IMR-90 (cell line): Measurements from ENCODE around the gene TRPM3. TPM values are rescaled to one million over a fixed set of nuclear protein-coding genes. Genes with fewer than 3 reads are reported as not detected.

Experiments
- ATAC-seq: fragments of 200-7000 bp; cut with Tn5 transposase; 2 replicates; pipeline ENCODE4 v1.9.1; 2020; ENCODE audit warnings: low read depth, mild to moderate bottlenecking, moderate library complexity
- BruUV-seq: library from RNA; stranded (reverse); fragments of 400-500 nt; replicated peaks from 2 replicates; lab custom pipeline; 2021; lab: Mats Ljungman, UMichigan
- CTCF ChIA-PET: fragments of 300-600 bp; formaldehyde crosslinking; extraction: SDS; loops from one replicate; lab custom pipeline; 2021; ENCODE audit warnings: antibody characterized with exemption; lab: Yijun Ruan, JAX
- POLR2A ChIA-PET: fragments of 300-600 bp; sonication (Branson Sonifier 250); formaldehyde crosslinking; loops from one replicate; lab custom pipeline; 2022; ENCODE audit warnings: antibody characterized with exemption; ENCODE audit not compliant: unreplicated experiment; lab: Charles Lee
- DNase-seq: peaks from one replicate; pipeline ENCODE4 v3.0.0; 2013
- H2AFZ ChIP-seq: replicated peaks from 2 replicates; pipeline ENCODE3; 2013; ENCODE audit warnings: low read length, mild to moderate bottlenecking; ENCODE audit not compliant: poor library complexity
- H2AK5ac ChIP-seq: 2 replicates; pipeline ENCODE4 v1.6.1; 2013; ENCODE audit warnings: low read depth, low read length, inconsistent platforms
- H2AK9ac ChIP-seq: replicated peaks from 2 replicates; pipeline ENCODE3; 2013; ENCODE audit warnings: mild to moderate bottlenecking, low read depth, low read length, moderate library complexity; ENCODE audit not compliant: poor library complexity
- H2BK120ac ChIP-seq: 2 replicates; pipeline ENCODE4 v1.6.1; 2013; ENCODE audit warnings: low read depth, low read length, inconsistent platforms
- H2BK15ac ChIP-seq: 3 replicates; pipeline ENCODE4 v1.6.1; 2013; ENCODE audit warnings: low read depth, low read length, inconsistent platforms
- H2BK20ac ChIP-seq: 2 replicates; pipeline ENCODE4 v1.6.1; 2013; ENCODE audit warnings: low read depth, mild to moderate bottlenecking, inconsistent platforms, low read length, moderate library complexity
- H2BK5ac ChIP-seq: 2 replicates; pipeline ENCODE4 v1.6.1; 2013; ENCODE audit warnings: mild to moderate bottlenecking, low read depth, low read length, inconsistent platforms; ENCODE audit not compliant: poor library complexity, severe bottlenecking
- H3K14ac ChIP-seq: replicated peaks from 2 replicates; pipeline ENCODE4 v1.6.1; 2013; ENCODE audit warnings: low read depth, low read length, inconsistent platforms
- H3K18ac ChIP-seq: 2 replicates; pipeline ENCODE4 v1.6.1; 2013; ENCODE audit warnings: low read depth, low read length, control low read depth
- H3K23ac ChIP-seq: 2 replicates; pipeline ENCODE4 v1.6.1; 2013; ENCODE audit warnings: low read depth, low read length, inconsistent platforms
- H3K27ac ChIP-seq: 2 replicates; pipeline ENCODE4 v1.5.1; 2013; ENCODE audit warnings: mild to moderate bottlenecking, control low read depth, low read length; ENCODE audit not compliant: insufficient read depth
- H3K27me3 ChIP-seq: 2 replicates; pipeline ENCODE4 v1.6.1; 2013; ENCODE audit warnings: low read length; ENCODE audit not compliant: control insufficient read depth, insufficient read depth
- H3K36me3 ChIP-seq: 2 replicates; pipeline ENCODE4 v1.6.1; 2013; ENCODE audit warnings: low read length, mixed read lengths; ENCODE audit not compliant: control insufficient read depth, insufficient read depth
- H3K4ac ChIP-seq: 2 replicates; pipeline ENCODE4 v1.6.1; 2013; ENCODE audit warnings: low read depth, low read length, inconsistent platforms
- H3K4me1 ChIP-seq: 2 replicates; pipeline ENCODE4 v1.6.1; 2013; ENCODE audit warnings: low read length, mixed read lengths; ENCODE audit not compliant: control insufficient read depth, insufficient read depth
- H3K4me2 ChIP-seq: 2 replicates; pipeline ENCODE4 v1.6.1; 2013; ENCODE audit warnings: low read depth, mild to moderate bottlenecking, control low read depth, low read length, moderate library complexity
- H3K4me3 ChIP-seq: 2 replicates; pipeline ENCODE4 v1.5.1; 2013; ENCODE audit warnings: low read depth, mild to moderate bottlenecking, control low read depth, low read length, moderate library complexity; ENCODE audit not compliant: insufficient read depth
- H3K56ac ChIP-seq: 2 replicates; pipeline ENCODE4 v1.6.1; 2013; ENCODE audit warnings: low read length, inconsistent platforms; ENCODE audit not compliant: insufficient read depth; ENCODE audit errors: extremely low read depth
- H3K79me1 ChIP-seq, 2 experiments: 2 replicates each; pipeline ENCODE4 v1.6.1; 2013; ENCODE audit warnings: low read length in 2 of 2, inconsistent platforms in 1 of 2, low read depth in 1 of 2
- H3K9ac ChIP-seq: 2 replicates; pipeline ENCODE4 v1.6.1; 2013; ENCODE audit warnings: low read depth, low read length, control low read depth
- H3K9me1 ChIP-seq: 2 replicates; pipeline ENCODE4 v1.6.1; 2013; ENCODE audit warnings: low read length, inconsistent platforms; ENCODE audit not compliant: insufficient read depth
- H3K9me3 ChIP-seq: 2 replicates; pipeline ENCODE4 v1.6.1; 2013; ENCODE audit warnings: low read length; ENCODE audit not compliant: control insufficient read depth, insufficient read depth
- H4K20me1 ChIP-seq: 2 replicates; pipeline ENCODE4 v1.6.1; 2013; ENCODE audit warnings: low read length, inconsistent platforms; ENCODE audit not compliant: insufficient read depth
- H4K5ac ChIP-seq: 2 replicates; pipeline ENCODE4 v1.6.1; 2013; ENCODE audit warnings: mild to moderate bottlenecking, low read depth, low read length, control low read depth
- H4K8ac ChIP-seq, 2 experiments: 2 replicates each; pipeline ENCODE4 v1.6.1; 2013; ENCODE audit warnings: low read depth in 2 of 2, low read length in 2 of 2, control low read depth in 1 of 2, inconsistent platforms in 1 of 2
- H4K91ac ChIP-seq: 2 replicates; pipeline ENCODE4 v1.6.1; 2013; ENCODE audit warnings: low read depth, low read length, inconsistent platforms; ENCODE audit not compliant: insufficient read depth
- BHLHE40 ChIP-seq: fragments of 150-350 bp; IDR thresholded peaks from 2 replicates; pipeline ENCODE4 v1.6.1; 2016; ENCODE audit warnings: mild to moderate bottlenecking, low read depth, low read length
- CEBPB ChIP-seq: IDR thresholded peaks from 2 replicates; pipeline ENCODE4 v1.6.1; 2012; ENCODE audit warnings: low read depth, low read length, improper control_type of control experiment
- CHD1 ChIP-seq: IDR thresholded peaks from 2 replicates; pipeline ENCODE4 v1.6.1; 2012; ENCODE audit warnings: low read depth, low read length, improper control_type of control experiment
- CTCF ChIP-seq: conservative IDR thresholded peaks from 2 replicates; pipeline ENCODE4 v1.5.1; 2012; ENCODE audit warnings: mild to moderate bottlenecking, low read depth, low read length, improper control_type of control experiment
- ELK1 ChIP-seq: fragments of 150-350 bp; IDR thresholded peaks from 2 replicates; pipeline ENCODE4 v1.6.1; 2016; ENCODE audit warnings: low read depth, mild to moderate bottlenecking, low read length, moderate library complexity, borderline replicate concordance
- FOS ChIP-seq: fragments of 150-350 bp; IDR thresholded peaks from 2 replicates; pipeline ENCODE4 v1.6.1; 2016; ENCODE audit warnings: low read depth, low read length
- MAFK ChIP-seq: IDR thresholded peaks from 2 replicates; pipeline ENCODE4 v1.6.1; 2012; ENCODE audit warnings: low read depth, low read length, improper control_type of control experiment
- MAZ ChIP-seq: IDR thresholded peaks from 2 replicates; pipeline ENCODE4 v1.6.1; 2012; ENCODE audit warnings: low read depth, mild to moderate bottlenecking, low read length, improper control_type of control experiment, moderate library complexity, borderline replicate concordance
- MXI1 ChIP-seq: IDR thresholded peaks from 2 replicates; pipeline ENCODE4 v1.6.1; 2012; ENCODE audit warnings: low read depth, mild to moderate bottlenecking, low read length, moderate library complexity, borderline replicate concordance
- NFE2L2 ChIP-seq: fragments of 150-350 bp; IDR thresholded peaks from 2 replicates; pipeline ENCODE4 v1.6.1; 2016; ENCODE audit warnings: low read depth, mild to moderate bottlenecking, low read length
- POLR2A ChIP-seq: IDR thresholded peaks from 2 replicates; pipeline ENCODE4 v1.6.1; 2012; ENCODE audit warnings: mild to moderate bottlenecking, low read depth, low read length
- RAD21 ChIP-seq: IDR thresholded peaks from 2 replicates; pipeline ENCODE4 v1.6.1; 2012; ENCODE audit warnings: low read length, improper control_type of control experiment
- RCOR1 ChIP-seq: IDR thresholded peaks from 2 replicates; pipeline ENCODE4 v1.6.1; 2012; ENCODE audit warnings: mild to moderate bottlenecking, low read length, improper control_type of control experiment; ENCODE audit not compliant: insufficient replicate concordance
- RFX5 ChIP-seq: IDR thresholded peaks from 2 replicates; pipeline ENCODE4 v1.8.0; 2012; ENCODE audit warnings: low read depth, mild to moderate bottlenecking, low read length, moderate library complexity
- SMC3 ChIP-seq: fragments of 150-350 bp; IDR thresholded peaks from 2 replicates; pipeline ENCODE4 v1.6.1; 2016; ENCODE audit warnings: low read depth, mild to moderate bottlenecking, antibody characterized with exemption, low read length, moderate library complexity
- USF2 ChIP-seq: fragments of 150-350 bp; IDR thresholded peaks from 2 replicates; pipeline ENCODE4 v1.6.1; 2017; ENCODE audit warnings: mild to moderate bottlenecking, antibody characterized with exemption, low read length, low read depth
- WGBS, 2 experiments: methylation state at CpG; one replicate each; pipeline versions ENCODE4 v1.1.5 to v1.1.7; 2013; ENCODE audit warnings: missing lambda C conversion rate in 2 of 2; ENCODE audit not compliant: insufficient read length in 1 of 2; ENCODE audit errors: extremely low coverage in 2 of 2; 5-methylcytosine and 5-hydroxymethylcytosine counted together
- dilution Hi-C: fragments of 300-500 bp; cut with HindIII; formaldehyde crosslinking; loops from one replicate; pipeline ENCODE4 v1.14.3; 2018; ENCODE audit warnings: low sequenced_read_pairs; ENCODE audit not compliant: unreplicated experiment
- in situ Hi-C: fragments of 300-500 bp; cut with MboI; formaldehyde crosslinking; loops from 3 replicates; pipeline ENCODE4 v1.14.3; 2019; ENCODE audit warnings: low sequenced_read_pairs, inconsistent platforms, mixed read lengths
- intact Hi-C: fragments of 100-400 bp; cut with micrococcal nuclease; formaldehyde crosslinking; loops from 2 replicates; pipeline ENCODE4 v1.10.0; 2022
- polyA plus RNA-seq, 3 experiments: library from polyadenylated mRNA; depleted of rRNA; stranded (reverse); fragments of >200 nt; gene quantifications; 2 replicates each; pipeline ENCODE4 v1.2.3, GENCODE V29; 2012; ENCODE audit warnings: low replicate concordance in 1 of 3
- total RNA-seq: library from RNA; depleted of rRNA; stranded (reverse); fragments of >200 nt; gene quantifications from 2 replicates; pipeline ENCODE4 v1.2.3, GENCODE V29; 2012

TRPM3 gene
- total and polyA plus RNA-seq, 2 of the 4 experiments (the other 2 are of a cell fraction) = not detected

GRCh38 chr9:71122022-71122275 lies 528 bp upstream of the TRPM3 start:
- H3K4me1 ChIP-seq = no peaks in the 10 kb centered on the region
- no peak overlapping the region for H4K5ac ChIP-seq
- CTCF ChIA-PET = no interaction called here
- H4K8ac ChIP-seq = no peak overlapping the region
- ATAC-seq (no peak), DNase-seq (no peak)
- intact Hi-C loops (no loop called here), in situ Hi-C loops (no loop called here), dilution Hi-C loops (no loop called here)
- H2BK120ac ChIP-seq = no peak overlapping the region
- H3K9me3 ChIP-seq = no peaks in the 10 kb centered on the region
- no peaks in the 10 kb centered on the region for H4K20me1 ChIP-seq
- H2AK9ac ChIP-seq = no peak overlapping the region
- H2BK20ac ChIP-seq = no peak overlapping the region
- H3K79me1 ChIP-seq = no peaks in the 10 kb centered on the region
- H3K27ac ChIP-seq = no peak overlapping the region
- no peak overlapping the region for H3K4me2 ChIP-seq
- no peak overlapping the region for H2BK5ac ChIP-seq
- H3K56ac ChIP-seq = no peak overlapping the region
- BruUV-seq = no TSS peak
- H3K18ac ChIP-seq = no peak overlapping the region
- H4K91ac ChIP-seq = no peak overlapping the region
- H2BK15ac ChIP-seq = no peak overlapping the region
- H3K9me1 ChIP-seq = no peaks in the 10 kb centered on the region
- no peaks in the 10 kb centered on the region for H3K36me3 ChIP-seq
- peaks cover 6% of the 10 kb centered on the region; the same call in 1 of the 2 replicates for H3K27me3 ChIP-seq
- TF ChIP-seq USF2 (no peak), ELK1 (no peak), NFE2L2 (no peak), RFX5 (no peak), CTCF (no peak), RAD21 (no peak), CEBPB (no peak), MAZ (no peak), RCOR1 (no peak), SMC3 (no peak), CHD1 (no peak), FOS (no peak), MXI1 (no peak), BHLHE40 (no peak), POLR2A (no peak), MAFK (no peak)
- H2AFZ ChIP-seq = no peak overlapping the region
- no peak overlapping the region for H2AK5ac ChIP-seq
- H3K9ac ChIP-seq = no peak overlapping the region
- H3K4ac ChIP-seq = no peak overlapping the region
- H3K14ac ChIP-seq = no peak overlapping the region
- H3K23ac ChIP-seq = no peak overlapping the region
- no CpG with 5 or more reads among the region's 1 CpG for WGBS, 2 experiments
- POLR2A ChIA-PET = no interaction called here
- no peak overlapping the region for H3K4me3 ChIP-seq
